H9 (cell line): ENCODE measurements around the gene FUT6. TPM values are rescaled to one million over a fixed set of nuclear protein-coding genes. Genes with fewer than 3 reads are reported as not detected.

Experiments
- DNase-seq: peaks from one replicate; pipeline ENCODE4 v3.0.0-alpha.2; 2017
- H2AFZ ChIP-seq: one replicate; pipeline ENCODE4 v1.6.1; 2013; ENCODE audit warnings: mild to moderate bottlenecking, low read length, control low read depth, moderate library complexity
- H2AK5ac ChIP-seq: 2 replicates; pipeline ENCODE4 v1.6.1; 2013; ENCODE audit warnings: low read length, control low read depth, mixed read lengths; ENCODE audit not compliant: insufficient read length
- H2BK120ac ChIP-seq: one replicate; pipeline ENCODE4 v1.6.1; 2013; ENCODE audit warnings: low read depth, mild to moderate bottlenecking, low read length, control low read depth, inconsistent platforms; ENCODE audit not compliant: poor library complexity, severe bottlenecking
- H2BK12ac ChIP-seq: 2 replicates; pipeline ENCODE4 v1.6.1; 2013; ENCODE audit warnings: low read length, control low read depth, mixed read lengths, low read depth; ENCODE audit not compliant: insufficient read length
- H2BK15ac ChIP-seq: 2 replicates; pipeline ENCODE4 v1.6.1; 2013; ENCODE audit warnings: low read depth, low read length, control low read depth
- H2BK20ac ChIP-seq: one replicate; pipeline ENCODE4 v1.6.1; 2013; ENCODE audit warnings: low read depth, mild to moderate bottlenecking, low read length, control low read depth, inconsistent platforms; ENCODE audit not compliant: poor library complexity, severe bottlenecking
- H2BK5ac ChIP-seq: 2 replicates; pipeline ENCODE4 v1.6.1; 2013; ENCODE audit warnings: low read length, control low read depth, mixed read lengths; ENCODE audit not compliant: insufficient read length
- H3K14ac ChIP-seq: 2 replicates; pipeline ENCODE4 v1.6.1; 2013; ENCODE audit warnings: low read length, control low read depth; ENCODE audit not compliant: insufficient read depth
- H3K18ac ChIP-seq: 2 replicates; pipeline ENCODE4 v1.6.1; 2013; ENCODE audit warnings: low read depth, mild to moderate bottlenecking, mixed read lengths, low read length, control low read depth; ENCODE audit not compliant: insufficient read length
- H3K23ac ChIP-seq: 2 replicates; pipeline ENCODE4 v1.6.1; 2013; ENCODE audit warnings: low read length, control low read depth, mixed read lengths, low read depth; ENCODE audit not compliant: insufficient read length
- H3K23me2 ChIP-seq: 2 replicates; pipeline ENCODE4 v1.6.1; 2013; ENCODE audit warnings: low read depth, mild to moderate bottlenecking, mixed read lengths, low read length, control low read depth; ENCODE audit not compliant: insufficient read length, poor library complexity, severe bottlenecking
- H3K27ac ChIP-seq: 2 replicates; pipeline ENCODE4 v1.5.1; 2013; ENCODE audit warnings: low read length, control low read depth, mixed read lengths, low read depth; ENCODE audit not compliant: insufficient read length
- H3K27me3 ChIP-seq: 2 replicates; pipeline ENCODE4 v1.6.1; 2013; ENCODE audit warnings: low read length, control low read depth, inconsistent platforms; ENCODE audit not compliant: insufficient read depth
- H3K4ac ChIP-seq: 2 replicates; pipeline ENCODE4 v1.6.1; 2013; ENCODE audit warnings: low read depth, mild to moderate bottlenecking, control low read depth, inconsistent platforms, low read length, moderate library complexity
- H3K4me1 ChIP-seq: 2 replicates; pipeline ENCODE4 v1.6.1; 2013; ENCODE audit warnings: low read length, control low read depth, inconsistent platforms; ENCODE audit not compliant: insufficient read depth
- H3K4me2 ChIP-seq: 2 replicates; pipeline ENCODE4 v1.6.1; 2013; ENCODE audit warnings: low read length, control low read depth, mixed read lengths; ENCODE audit not compliant: insufficient read length, insufficient read depth
- H3K56ac ChIP-seq: 2 replicates; pipeline ENCODE4 v1.6.1; 2013; ENCODE audit warnings: low read depth, mild to moderate bottlenecking, mixed read lengths, low read length, control low read depth; ENCODE audit not compliant: insufficient read length
- H3K79me1 ChIP-seq: 2 replicates; pipeline ENCODE4 v1.6.1; 2013; ENCODE audit warnings: low read depth, mild to moderate bottlenecking, moderate library complexity, low read length, control low read depth, inconsistent platforms; ENCODE audit not compliant: insufficient read depth, poor library complexity, severe bottlenecking
- H3K79me2 ChIP-seq: 2 replicates; pipeline ENCODE4 v1.6.1; 2013; ENCODE audit warnings: low read length, control low read depth, inconsistent platforms; ENCODE audit not compliant: insufficient read depth
- H3K9ac ChIP-seq: 2 replicates; pipeline ENCODE4 v1.6.1; 2013; ENCODE audit warnings: low read length, control low read depth, mixed read lengths; ENCODE audit not compliant: insufficient read length; ENCODE audit errors: extremely low read depth
- H3K9me3 ChIP-seq: one replicate; pipeline ENCODE4 v1.6.1; 2013; ENCODE audit warnings: low read depth, low read length, inconsistent platforms; ENCODE audit not compliant: control insufficient read depth
- H3T11ph ChIP-seq: one replicate; pipeline ENCODE4 v1.6.1; 2013; ENCODE audit warnings: mild to moderate bottlenecking, low read length, control low read depth, inconsistent platforms
- H4K20me1 ChIP-seq: one replicate; pipeline ENCODE4 v1.6.1; 2013; ENCODE audit not compliant: control insufficient read depth, insufficient read length, insufficient read depth
- H4K5ac ChIP-seq: 2 replicates; pipeline ENCODE4 v1.6.1; 2013; ENCODE audit warnings: low read depth, mild to moderate bottlenecking, mixed read lengths, low read length, control low read depth; ENCODE audit not compliant: insufficient read length
- H4K8ac ChIP-seq: replicated peaks from 2 replicates; pipeline ENCODE4 v1.6.1; 2013; ENCODE audit warnings: low read length, control low read depth, mixed read lengths, low read depth; ENCODE audit not compliant: insufficient read length
- H4K91ac ChIP-seq: 2 replicates; pipeline ENCODE4 v1.6.1; 2013; ENCODE audit warnings: low read depth, mild to moderate bottlenecking, moderate library complexity, mixed read lengths, low read length, control low read depth; ENCODE audit not compliant: insufficient read length
- H3K27ac Mint-ChIP-seq, 3 experiments: 2 replicates in 2 of 3; 3 replicates in 1 of 3; pipeline ENCODE4 v1.8.0; 2020 to 2021; ENCODE audit warnings: mixed read lengths in 3 of 3, mild to moderate bottlenecking in 1 of 3, moderate library complexity in 1 of 3
- H3K27me3 Mint-ChIP-seq: 2 replicates; pipeline ENCODE4 v1.8.0; 2021; ENCODE audit warnings: low read depth, mild to moderate bottlenecking, moderate library complexity, mixed read lengths
- H3K36me3 Mint-ChIP-seq, 3 experiments: 2 replicates in 2 of 3; 3 replicates in 1 of 3; pipeline ENCODE4 v1.8.0; 2020 to 2021; ENCODE audit warnings: low read depth in 3 of 3, mixed read lengths in 3 of 3; ENCODE audit not compliant: insufficient read depth in 1 of 3
- H3K4me1 Mint-ChIP-seq, 2 experiments: 2 replicates each; pipeline ENCODE4 v1.8.0; 2020; ENCODE audit warnings: mixed read lengths in 2 of 2
- H3K4me3 Mint-ChIP-seq, 2 experiments: 2 replicates in 1 of 2; 3 replicates in 1 of 2; pipeline ENCODE4 v1.8.0; 2020 to 2021; ENCODE audit warnings: mild to moderate bottlenecking in 2 of 2, mixed read lengths in 2 of 2, moderate library complexity in 1 of 2
- H3K9me3 Mint-ChIP-seq, 2 experiments: 2 replicates in 1 of 2; 3 replicates in 1 of 2; pipeline ENCODE4 v1.8.0; 2020; ENCODE audit warnings: mild to moderate bottlenecking in 2 of 2, mixed read lengths in 2 of 2, moderate library complexity in 1 of 2
- WGBS: extraction: QIAGEN DNeasy Blood & Tissue Kit; methylation state at CpG from one replicate; pipeline ENCODE4 v1.1.7; 2013; ENCODE audit warnings: missing lambda C conversion rate, low lambda C conversion rate, mixed read lengths; ENCODE audit not compliant: insufficient read length; ENCODE audit errors: extremely low coverage; 5-methylcytosine and 5-hydroxymethylcytosine counted together
- total RNA-seq: library from RNA; stranded (reverse); gene quantifications from 2 replicates; pipeline ENCODE4 v1.2.1, GENCODE V29; 2021
- TF ChIP-seq, protein P1 (sequence below): fragments of 200-600 bp; sonication (generic); conservative IDR thresholded peaks from 3 replicates; pipeline ENCODE4 v1.8.0; 2021; ENCODE audit warnings: antibody characterized with exemption, mild to moderate bottlenecking

Gene FUT6
- total RNA-seq, 1 experiment from 2014 or later = 0.13 TPM

DNA sequence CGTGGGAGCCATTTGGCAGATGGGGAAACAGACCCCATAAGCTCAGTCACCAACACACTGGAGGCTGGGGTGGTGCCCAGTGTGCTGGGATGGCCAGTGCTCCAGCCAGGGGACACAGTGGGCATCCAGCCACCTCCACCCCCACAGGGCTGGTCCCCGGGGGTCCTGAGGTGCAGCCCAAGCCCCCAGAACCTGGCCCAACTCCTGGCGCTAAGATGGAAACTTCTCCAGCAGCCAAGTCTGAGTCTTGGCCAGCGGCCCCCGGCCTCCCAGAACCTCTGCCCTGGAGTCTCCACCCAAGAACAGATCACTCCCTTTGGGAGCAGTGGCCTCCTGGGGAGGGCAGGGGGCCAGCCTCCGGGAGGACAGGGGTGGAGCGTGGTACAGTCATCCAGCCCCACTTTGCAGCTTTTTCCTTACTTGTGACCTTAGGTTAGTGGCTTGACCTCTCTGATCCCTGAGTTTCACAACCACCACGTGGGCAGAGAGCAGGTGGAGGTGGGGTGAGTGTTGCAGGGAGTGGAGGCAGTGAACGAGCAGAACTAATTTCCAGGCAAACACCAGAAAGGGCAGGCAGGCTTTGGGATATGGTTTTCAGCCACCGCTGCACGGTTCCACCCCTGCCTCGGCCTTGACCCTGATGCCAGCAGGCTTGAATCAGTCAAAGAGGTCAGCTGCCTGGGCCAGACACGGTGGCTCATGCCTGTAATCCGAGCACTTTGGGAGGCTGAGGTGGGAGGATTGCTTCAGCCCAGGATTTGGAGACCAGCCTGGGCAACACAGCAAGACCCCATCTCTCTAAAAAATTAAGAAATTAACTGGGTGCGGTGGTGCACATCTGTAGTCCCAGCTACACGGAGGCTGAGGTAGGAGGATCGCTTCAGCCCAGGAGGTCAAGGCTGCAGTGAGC lies 38.9 kb downstream of the FUT6 start:
- no peak overlapping the region for H2AK5ac ChIP-seq

More for the DNA sequence above, 38.9 kb downstream of the FUT6 start:
- Histone ChIP-seq H3K23me2 (peaks cover 6% of the 10 kb centered on the region), H2BK120ac (no peak overlapping the region), H2BK12ac (no peak overlapping the region), H4K8ac (no peak overlapping the region), H3T11ph (no peak overlapping the region), H4K20me1 (no peaks in the 10 kb centered on the region), H3K56ac (no peak overlapping the region), H3K79me1 (no peaks in the 10 kb centered on the region), H3K18ac (no peak overlapping the region), H2BK5ac (no peak overlapping the region), H3K27me3 (no peaks in the 10 kb centered on the region; the same call in 1 of the 2 replicates), H3K79me2 (no peaks in the 10 kb centered on the region), H4K91ac (no peak overlapping the region), H4K5ac (no peak overlapping the region), H3K9ac (no peak overlapping the region), H2BK15ac (no peak overlapping the region), H3K23ac (no peak overlapping the region), H3K14ac (no peak overlapping the region), H2AFZ (no peak overlapping the region), H3K27ac (no peak overlapping the region), H3K4me2 (no peak overlapping the region), H3K9me3 (no peaks in the 10 kb centered on the region), H3K4me1 (no peaks in the 10 kb centered on the region), H3K4ac (no peak overlapping the region), H2BK20ac (no peak overlapping the region)
- no CpG with 5 or more reads among the region's 17 CpGs for WGBS
- Mint-ChIP-seq H3K27me3 (peaks cover 47% of the 10 kb centered on the region), H3K4me3 (no peak overlapping the region), H3K27ac (no peak overlapping the region), H3K9me3 (peaks cover 0 to 4% of the 10 kb centered on the region in 2 experiments; a peak in 3 of 5 replicates), H3K4me1 (peaks cover 6 to 18% of the 10 kb centered on the region in 2 experiments), H3K36me3 (peaks cover 0 to 4% (median 0%) of the 10 kb centered on the region in 3 experiments; a peak in 2 of 7 replicates)
- TF ChIP-seq, protein P1, sequence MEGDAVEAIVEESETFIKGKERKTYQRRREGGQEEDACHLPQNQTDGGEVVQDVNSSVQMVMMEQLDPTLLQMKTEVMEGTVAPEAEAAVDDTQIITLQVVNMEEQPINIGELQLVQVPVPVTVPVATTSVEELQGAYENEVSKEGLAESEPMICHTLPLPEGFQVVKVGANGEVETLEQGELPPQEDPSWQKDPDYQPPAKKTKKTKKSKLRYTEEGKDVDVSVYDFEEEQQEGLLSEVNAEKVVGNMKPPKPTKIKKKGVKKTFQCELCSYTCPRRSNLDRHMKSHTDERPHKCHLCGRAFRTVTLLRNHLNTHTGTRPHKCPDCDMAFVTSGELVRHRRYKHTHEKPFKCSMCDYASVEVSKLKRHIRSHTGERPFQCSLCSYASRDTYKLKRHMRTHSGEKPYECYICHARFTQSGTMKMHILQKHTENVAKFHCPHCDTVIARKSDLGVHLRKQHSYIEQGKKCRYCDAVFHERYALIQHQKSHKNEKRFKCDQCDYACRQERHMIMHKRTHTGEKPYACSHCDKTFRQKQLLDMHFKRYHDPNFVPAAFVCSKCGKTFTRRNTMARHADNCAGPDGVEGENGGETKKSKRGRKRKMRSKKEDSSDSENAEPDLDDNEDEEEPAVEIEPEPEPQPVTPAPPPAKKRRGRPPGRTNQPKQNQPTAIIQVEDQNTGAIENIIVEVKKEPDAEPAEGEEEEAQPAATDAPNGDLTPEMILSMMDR = no peak
- DNase-seq = no peak
